Endothelial cell of umbilical vein (primary cell): ENCODE measurements around the gene COG6. TPM values are rescaled to one million over a fixed set of nuclear protein-coding genes. Genes with fewer than 3 reads are reported as not detected.

Experiments used
- BruUV-seq: library from RNA; stranded (reverse); fragments of 400-500 nt; replicated peaks from 2 replicates; lab custom pipeline; 2021; lab: Mats Ljungman, UMichigan
- CTCF ChIA-PET: fragments of 300-600, 350-600 bp; sonication (Branson Sonifier 250); formaldehyde crosslinking; loops from one replicate; lab custom pipeline; 2021; ENCODE audit warnings: antibody characterized with exemption, inconsistent platforms; lab: Charles Lee
- POLR2A ChIA-PET: fragments of 300-600, 350-600 bp; sonication (Branson Sonifier 250); formaldehyde crosslinking; loops from one replicate; lab custom pipeline; 2021; ENCODE audit warnings: antibody characterized with exemption, inconsistent platforms; lab: Charles Lee
- DNase-seq: peaks from one replicate; pipeline ENCODE4 v3.0.0-alpha.2; 2011; ENCODE audit warnings: low read depth, low spot score
- FAIRE-seq: peaks from 2 replicates; lab custom pipeline; 2011; peaks lifted over from hg19 to GRCh38; lab: Jason Lieb, UNC
- H2AFZ ChIP-seq: 2 replicates; pipeline ENCODE4 v1.6.0; 2012; ENCODE audit warnings: low read depth, low read length, control low read depth, inconsistent platforms
- H3K27ac ChIP-seq: 2 replicates; pipeline ENCODE4 v1.5.1; 2011; ENCODE audit warnings: low read depth, mild to moderate bottlenecking, control low read depth, low read length, moderate library complexity; ENCODE audit not compliant: insufficient read depth
- H3K27me3 ChIP-seq, 2 experiments: 2 replicates each; pipeline versions ENCODE4 v1.6.0 to v1.6.1; 2011; ENCODE audit warnings: low read length in 2 of 2, mixed read lengths in 1 of 2; ENCODE audit not compliant: control insufficient read depth in 2 of 2, insufficient read depth in 2 of 2
- H3K36me3 ChIP-seq, 2 experiments: 2 replicates in 1 of 2; 3 replicates in 1 of 2; pipeline ENCODE4 v1.5.1; 2011; ENCODE audit warnings: low read length in 2 of 2, mild to moderate bottlenecking in 1 of 2, moderate library complexity in 1 of 2; ENCODE audit not compliant: control insufficient read depth in 2 of 2, insufficient read depth in 2 of 2; ENCODE audit errors: extremely low read depth in 1 of 2
- H3K4me1 ChIP-seq: 3 replicates; pipeline ENCODE4 v1.5.1; 2011; ENCODE audit warnings: mild to moderate bottlenecking, low read length; ENCODE audit not compliant: control insufficient read depth, insufficient read depth; ENCODE audit errors: extremely low read depth
- H3K4me2 ChIP-seq: 2 replicates; pipeline ENCODE4 v1.6.1; 2011; ENCODE audit warnings: low read length, control low read depth, mixed read lengths; ENCODE audit not compliant: insufficient read depth
- H3K4me3 ChIP-seq, 3 experiments: fragments of 200-600 bp in 1 of 3; sonication (generic), shearing (Covaris generic) in 1 of 3; replicated peaks in 1 of 3; 2 replicates each; pipeline ENCODE4 v1.5.1; 2011 to 2016; ENCODE audit warnings: control low read depth in 3 of 3, low read length in 3 of 3, mild to moderate bottlenecking in 2 of 3, inconsistent platforms in 1 of 3, low read depth in 1 of 3, moderate library complexity in 1 of 3; ENCODE audit not compliant: insufficient read depth in 1 of 3
- H3K79me2 ChIP-seq: 2 replicates; pipeline ENCODE4 v1.6.0; 2012; ENCODE audit warnings: low read length, inconsistent platforms; ENCODE audit not compliant: control insufficient read depth, insufficient read depth
- H3K9ac ChIP-seq: replicated peaks from 2 replicates; pipeline ENCODE3; 2011; ENCODE audit warnings: low read length, control low read depth; ENCODE audit not compliant: insufficient read depth; ENCODE audit errors: extremely low read depth
- H3K9me1 ChIP-seq: replicated peaks from 3 replicates; pipeline ENCODE4 v1.6.0; 2011; ENCODE audit warnings: mild to moderate bottlenecking, low read length; ENCODE audit not compliant: control insufficient read depth, insufficient read depth; ENCODE audit errors: extremely low read depth
- H3K9me3 ChIP-seq: replicated peaks from 2 replicates; pipeline ENCODE4 v1.5.1; 2012; ENCODE audit warnings: low read length, inconsistent platforms; ENCODE audit not compliant: control insufficient read depth, insufficient read depth
- H4K20me1 ChIP-seq: replicated peaks from 2 replicates; pipeline ENCODE3; 2011; ENCODE audit warnings: mild to moderate bottlenecking, low read length; ENCODE audit not compliant: control insufficient read depth, insufficient read depth; ENCODE audit errors: extremely low read depth
- EZH2 ChIP-seq: IDR thresholded peaks from 2 replicates; pipeline ENCODE4 v1.6.1; 2012; ENCODE audit warnings: borderline replicate concordance, low read depth, mild to moderate bottlenecking, moderate library complexity, low read length, inconsistent platforms; ENCODE audit not compliant: severe bottlenecking
- FOS ChIP-seq: IDR thresholded peaks from 2 replicates; pipeline ENCODE4 v1.6.1; 2011; ENCODE audit warnings: mild to moderate bottlenecking, low read length, moderate library complexity, borderline replicate concordance; ENCODE audit not compliant: insufficient read depth
- GATA2 ChIP-seq: IDR thresholded peaks from 2 replicates; pipeline ENCODE4 v1.7.0; 2011; ENCODE audit warnings: low read depth, mild to moderate bottlenecking, moderate library complexity, mixed read lengths, low read length; ENCODE audit not compliant: insufficient read length, insufficient read depth
- JUN ChIP-seq: IDR thresholded peaks from 2 replicates; pipeline ENCODE4 v1.6.1; 2011; ENCODE audit warnings: borderline replicate concordance, low read depth; ENCODE audit not compliant: insufficient read length, insufficient read depth
- POLR2AphosphoS5 ChIP-seq: IDR thresholded peaks from 2 replicates; pipeline ENCODE4 v1.6.1; 2012; ENCODE audit warnings: low read depth, mild to moderate bottlenecking, control low read depth, low read length, moderate library complexity; ENCODE audit not compliant: insufficient read depth
- dilution Hi-C: fragments of 300-500 bp; cut with MboI; formaldehyde crosslinking; loops from one replicate; pipeline ENCODE4 v1.15.0; 2019; ENCODE audit warnings: low sequenced_read_pairs; ENCODE audit not compliant: extremely low pct_ligation_motif_present
- intact Hi-C: fragments of 100-400 bp; cut with micrococcal nuclease; formaldehyde crosslinking; loops from one replicate; pipeline ENCODE4 v1.10.0; 2022
- polyA plus RNA-seq, 4 experiments: library from polyadenylated mRNA; depleted of rRNA in 3 of 4; stranded (reverse) in 3 of 4; unstranded in 1 of 4; fragments of >200 nt; gene quantifications; 2 replicates each; pipeline versions ENCODE4 v1.2.1 to v1.2.3, GENCODE V29; 2011 to 2012; ENCODE audit warnings: missing spikeins in 1 of 4
- total RNA-seq: library from RNA; stranded (reverse); gene quantifications from 2 replicates; pipeline ENCODE4 v1.2.3, GENCODE V29; 2021
- TF ChIP-seq, protein P1 (sequence below), 2 donors: IDR thresholded peaks; 1 replicate in 1 of 2; 2 replicates in 1 of 2; pipeline ENCODE4 v1.5.1; 2011; ENCODE audit warnings: low read length in 2 of 2, mild to moderate bottlenecking in 2 of 2, moderate library complexity in 2 of 2, control low read depth in 1 of 2, inconsistent platforms in 1 of 2, low read depth in 1 of 2; ENCODE audit not compliant: insufficient read depth in 1 of 2; ENCODE audit errors: extremely low read depth in 1 of 2
- TF ChIP-seq, protein P2 (sequence below): IDR thresholded peaks from 2 replicates; pipeline ENCODE4 v1.6.1; 2011; ENCODE audit not compliant: insufficient read depth, insufficient read length

The COG6 gene
- total and polyA plus RNA-seq, 2 donors (not counting 3 experiments of a cell fraction or from before 2014, with no cell fraction given), result 12.1 to 41.1 TPM

DNA sequence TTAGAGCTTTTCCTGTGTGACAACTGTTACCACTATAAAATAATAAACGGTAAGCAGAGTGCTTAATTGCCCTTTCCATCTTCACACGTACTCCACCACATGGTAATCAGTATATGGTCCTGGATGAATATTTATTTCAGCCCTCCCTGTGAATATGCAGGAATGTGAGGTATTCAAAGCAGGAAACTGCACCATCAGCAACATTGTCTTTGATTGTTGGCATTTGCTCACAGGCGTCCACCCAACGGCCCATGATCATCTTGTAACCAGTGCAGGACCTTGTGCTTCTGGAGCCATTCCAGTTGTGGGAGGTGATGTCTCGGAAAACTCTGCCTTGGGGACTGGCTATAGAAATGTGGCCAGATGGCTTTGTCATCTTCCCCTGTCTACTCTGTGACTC, 132.6 kb downstream of the COG6 start:
- CTCF ChIA-PET, result no interaction called here
- no peak for FAIRE-seq

More for the DNA sequence above, 132.6 kb downstream of the COG6 start:
- Histone ChIP-seq H3K9me3 (no peaks in the 10 kb centered on the region), H3K27ac (no peak overlapping the region), H3K9me1 (no peaks in the 10 kb centered on the region), H4K20me1 (no peaks in the 10 kb centered on the region), H3K4me3 (no peak overlapping the region), H3K36me3 (no peaks in the 10 kb centered on the region), H3K9ac (no peak overlapping the region), H3K4me1 (peaks cover 41% of the 10 kb centered on the region), H3K4me2 (no peak overlapping the region), H3K79me2 (no peaks in the 10 kb centered on the region), H3K27me3 (no peaks in the 10 kb centered on the region), H2AFZ (no peak overlapping the region)
- dilution Hi-C loops, result no loop called here
- intact Hi-C loops, result loop anchor here (5.0 to 10.0 kb wide), 3 partner anchors 717 to 879 kb away; partner anchors contain the start of gene FOXO1
- POLR2A ChIA-PET, result no interaction called here
- TF ChIP-seq FOS (no peak), POLR2AphosphoS5 (no peak), EZH2 (no peak), GATA2 (no peak), JUN (no peak)
- TF ChIP-seq, protein P1, sequence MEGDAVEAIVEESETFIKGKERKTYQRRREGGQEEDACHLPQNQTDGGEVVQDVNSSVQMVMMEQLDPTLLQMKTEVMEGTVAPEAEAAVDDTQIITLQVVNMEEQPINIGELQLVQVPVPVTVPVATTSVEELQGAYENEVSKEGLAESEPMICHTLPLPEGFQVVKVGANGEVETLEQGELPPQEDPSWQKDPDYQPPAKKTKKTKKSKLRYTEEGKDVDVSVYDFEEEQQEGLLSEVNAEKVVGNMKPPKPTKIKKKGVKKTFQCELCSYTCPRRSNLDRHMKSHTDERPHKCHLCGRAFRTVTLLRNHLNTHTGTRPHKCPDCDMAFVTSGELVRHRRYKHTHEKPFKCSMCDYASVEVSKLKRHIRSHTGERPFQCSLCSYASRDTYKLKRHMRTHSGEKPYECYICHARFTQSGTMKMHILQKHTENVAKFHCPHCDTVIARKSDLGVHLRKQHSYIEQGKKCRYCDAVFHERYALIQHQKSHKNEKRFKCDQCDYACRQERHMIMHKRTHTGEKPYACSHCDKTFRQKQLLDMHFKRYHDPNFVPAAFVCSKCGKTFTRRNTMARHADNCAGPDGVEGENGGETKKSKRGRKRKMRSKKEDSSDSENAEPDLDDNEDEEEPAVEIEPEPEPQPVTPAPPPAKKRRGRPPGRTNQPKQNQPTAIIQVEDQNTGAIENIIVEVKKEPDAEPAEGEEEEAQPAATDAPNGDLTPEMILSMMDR (IDR thresholded peaks at IDR 0.05; ENCODE audit: extremely low read depth in 1 of 2, insufficient read depth in 1 of 2, low read depth in 1 of 2, low read length in 2 of 2), result no peak
- TF ChIP-seq, protein P2, sequence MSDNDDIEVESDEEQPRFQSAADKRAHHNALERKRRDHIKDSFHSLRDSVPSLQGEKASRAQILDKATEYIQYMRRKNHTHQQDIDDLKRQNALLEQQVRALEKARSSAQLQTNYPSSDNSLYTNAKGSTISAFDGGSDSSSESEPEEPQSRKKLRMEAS, result no peak
- BruUV-seq, result no TSS peak
- DNase-seq, result peak; percentile 42
